Fibroblast of skin of left quadriceps (primary cell): ENCODE measurements around the gene PIGX.

Source experiments
- DNase-seq, 2 experiments: peaks; one replicate each; pipeline ENCODE4 v3.0.0-alpha.2; 2013; ENCODE audit warnings: low read depth in 2 of 2

Gene PIGX

DNA sequence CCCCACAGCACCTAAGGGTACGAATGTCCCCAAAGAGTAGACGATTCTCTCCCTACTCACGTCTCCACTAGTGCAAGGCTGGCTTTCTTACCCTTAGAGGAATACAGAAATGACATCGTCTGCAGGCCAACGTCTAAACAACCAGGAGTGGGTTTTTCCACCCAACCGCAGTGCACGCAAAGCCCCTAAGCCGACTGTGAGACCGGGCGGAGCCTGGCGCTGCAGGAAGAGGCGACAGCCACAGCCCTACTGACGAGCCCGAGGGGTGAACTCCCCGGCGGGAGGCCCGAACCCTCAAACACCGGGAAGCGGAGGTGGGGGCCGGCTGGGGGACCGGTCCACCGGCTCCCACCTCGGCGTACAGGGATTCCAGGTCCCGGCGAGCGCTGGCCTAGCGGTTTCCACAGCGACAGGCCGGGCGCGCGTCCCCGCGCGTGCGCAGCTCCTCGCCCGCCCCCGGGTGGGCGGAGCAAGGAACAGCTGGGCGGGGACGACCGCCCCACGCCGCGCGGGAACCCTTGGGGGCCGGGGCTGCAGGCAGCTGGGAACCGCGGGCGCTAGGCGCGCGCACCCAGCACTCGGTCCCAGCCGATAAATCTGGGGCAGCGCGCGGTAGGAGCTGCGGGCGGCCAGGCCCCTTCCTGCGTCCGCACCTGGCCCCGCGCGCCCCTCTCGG, at the start of gene PIGX, which contains the start of gene CEP19:
TSS of gene PIGX (plus strand) at position 540 of the 676 bp plus-strand sequence.
TSS of gene CEP19 (minus strand) at position 413 of the 676 bp plus-strand sequence. CDS start 3,593 bp downstream, outside the sequence.
- peak; percentile 59 to 64 for DNase-seq

GRCh38 chr3:196662711-196663571, 49.2 kb upstream of the PIGX start:
- DNase-seq, result peak; percentile 10 to 22

DNA sequence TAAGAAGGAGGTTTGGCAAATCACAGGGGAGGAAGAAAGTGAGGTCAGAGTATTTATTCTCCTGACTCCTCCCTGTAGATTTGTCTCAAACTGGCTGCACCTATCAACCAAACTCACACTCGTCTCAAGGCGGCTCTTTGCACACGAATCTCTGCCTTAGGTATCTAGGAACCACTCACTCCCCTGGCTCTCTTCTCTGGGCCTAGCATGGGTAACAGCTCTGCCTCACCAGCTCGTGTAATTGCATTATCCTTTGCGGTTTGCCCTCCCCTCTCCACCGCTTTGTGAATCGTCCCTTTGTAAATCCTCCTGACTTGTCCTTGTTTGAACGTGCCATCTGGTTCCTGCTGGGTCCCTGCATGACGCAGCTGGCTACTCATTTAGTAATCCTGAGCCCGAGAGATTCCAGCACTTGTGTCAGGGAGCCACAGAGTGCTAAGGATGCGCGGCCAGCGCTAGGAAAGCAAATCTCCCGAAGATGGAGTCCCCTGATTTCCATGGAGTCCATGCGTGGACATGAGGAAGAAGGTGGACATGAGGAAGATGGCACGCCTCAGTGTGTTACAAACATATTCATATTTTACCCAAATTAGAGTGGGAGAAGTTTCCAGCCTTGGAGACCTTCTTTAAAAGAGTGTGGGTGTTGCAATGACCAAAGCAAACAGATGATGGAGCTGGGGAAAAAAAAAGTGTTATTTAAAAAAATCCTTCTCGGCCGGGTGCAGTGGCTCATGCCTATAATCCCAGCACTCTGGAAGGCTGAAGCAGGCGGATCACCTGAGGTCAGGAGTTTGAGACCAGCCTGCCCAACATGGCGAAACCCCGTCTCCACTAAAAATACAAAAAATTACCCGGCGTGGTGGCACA, 45.9 kb upstream of the PIGX start:
- peak in 1 of 2 experiments; percentile 17 for DNase-seq

DNA sequence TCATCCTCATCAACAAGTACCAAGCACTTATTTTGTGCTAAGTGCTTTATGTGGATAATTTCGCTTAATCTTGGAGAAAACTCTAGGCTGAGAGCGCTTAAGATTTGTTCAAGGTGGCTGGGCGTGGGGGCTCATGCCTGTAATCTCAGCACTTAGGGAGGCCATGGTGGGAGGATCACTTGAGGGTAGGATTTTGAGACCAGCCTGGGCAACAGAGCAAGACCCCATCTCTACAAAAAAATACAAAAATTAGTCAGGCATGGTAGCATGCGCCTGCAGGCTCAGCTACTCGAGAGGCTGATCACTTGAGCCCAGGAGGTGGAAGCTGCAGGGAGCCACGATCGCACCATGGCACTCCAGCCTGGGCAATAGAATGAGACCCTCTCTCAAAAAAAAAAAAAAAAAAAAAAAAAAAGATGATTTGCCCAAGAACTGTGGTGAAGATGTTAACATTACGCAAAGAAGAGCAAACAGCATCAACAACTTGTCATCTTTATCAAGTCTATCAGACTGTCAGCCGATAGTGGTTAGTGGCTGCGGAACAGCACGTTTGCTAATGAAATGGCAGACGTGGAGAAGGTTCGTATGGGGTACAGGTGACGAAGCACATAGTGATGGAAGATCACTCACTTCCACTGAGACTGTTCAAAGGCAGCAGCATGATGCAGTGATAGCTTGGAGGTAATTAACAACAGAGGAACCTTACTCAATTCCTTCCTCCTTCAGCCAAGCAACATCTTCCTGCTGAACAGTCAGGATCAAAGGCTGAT, 44.9 kb upstream of the PIGX start:
- DNase-seq, result no peak

- DNase-seq, result no peak
Observed at GRCh38 chr3:196670339-196670738, 41.8 kb upstream of the PIGX start.

DNA sequence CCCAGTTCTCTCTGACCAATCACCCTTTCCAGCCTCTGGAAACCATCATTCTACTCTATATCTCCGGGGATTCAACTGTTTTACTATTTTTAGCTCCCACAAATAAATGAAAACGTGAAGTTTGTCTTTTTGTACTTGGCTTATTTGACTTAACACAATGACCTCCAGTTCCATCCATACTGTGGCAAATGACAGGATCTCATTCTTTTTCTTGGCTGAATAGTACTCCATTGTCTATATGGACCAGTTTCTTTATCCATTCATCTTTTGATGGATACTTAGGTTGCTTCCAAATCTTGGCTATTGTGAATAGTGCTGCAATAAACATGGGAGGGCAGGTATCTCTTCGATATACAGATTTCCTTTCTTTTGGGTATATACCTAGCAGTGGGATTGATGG, 38.5 kb upstream of the PIGX start:
- no peak for DNase-seq

- DNase-seq, result no peak
Observed at GRCh38 chr3:196677353-196677752, 34.8 kb upstream of the PIGX start.

- DNase-seq, result no peak
Observed at GRCh38 chr3:196677931-196678330, 34.2 kb upstream of the PIGX start.

DNA sequence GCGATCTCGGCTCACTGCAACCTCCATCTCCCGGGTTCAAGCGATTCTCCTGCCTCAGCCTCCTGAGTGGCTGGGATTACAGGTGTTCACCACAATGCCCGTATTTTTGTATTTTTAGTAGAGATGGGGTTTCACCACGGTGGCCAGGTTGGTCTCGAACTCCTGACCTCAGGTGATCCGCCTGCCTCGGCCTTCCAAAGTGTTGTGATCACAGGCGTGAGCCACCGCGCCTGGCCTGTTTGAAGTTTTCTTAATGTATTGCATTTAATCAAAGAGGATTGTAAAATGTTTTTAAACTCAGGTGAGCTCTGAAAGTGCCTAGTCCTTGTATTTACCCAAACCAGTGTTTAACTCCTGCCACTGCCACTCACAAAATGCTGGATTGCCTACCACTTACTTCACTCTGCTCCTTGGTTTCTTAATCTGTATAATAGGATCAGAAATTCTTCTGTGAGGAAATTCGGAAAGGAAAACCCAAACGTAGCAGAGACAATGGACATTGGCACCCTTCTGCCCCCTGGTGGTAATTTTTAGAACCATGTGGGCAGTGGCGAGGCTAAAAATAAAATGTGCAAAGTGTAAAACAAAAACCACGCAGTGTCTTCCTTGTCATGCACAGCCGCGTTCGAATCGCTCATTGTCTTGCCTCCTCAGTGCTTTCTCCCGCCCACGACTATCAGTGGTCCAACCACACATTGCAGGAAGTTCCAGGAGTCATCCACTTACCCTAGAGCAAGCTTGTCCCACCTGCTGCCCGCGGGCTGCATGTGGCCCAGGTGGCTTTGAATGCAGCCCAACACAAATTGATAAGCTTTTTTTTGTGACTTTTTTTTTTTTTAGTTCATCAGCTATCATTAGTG, 27.4 kb upstream of the PIGX start:
- peak; percentile 21 to 24 for DNase-seq

- DNase-seq, result no peak
Observed at GRCh38 chr3:196686436-196686835, 25.7 kb upstream of the PIGX start.

DNA sequence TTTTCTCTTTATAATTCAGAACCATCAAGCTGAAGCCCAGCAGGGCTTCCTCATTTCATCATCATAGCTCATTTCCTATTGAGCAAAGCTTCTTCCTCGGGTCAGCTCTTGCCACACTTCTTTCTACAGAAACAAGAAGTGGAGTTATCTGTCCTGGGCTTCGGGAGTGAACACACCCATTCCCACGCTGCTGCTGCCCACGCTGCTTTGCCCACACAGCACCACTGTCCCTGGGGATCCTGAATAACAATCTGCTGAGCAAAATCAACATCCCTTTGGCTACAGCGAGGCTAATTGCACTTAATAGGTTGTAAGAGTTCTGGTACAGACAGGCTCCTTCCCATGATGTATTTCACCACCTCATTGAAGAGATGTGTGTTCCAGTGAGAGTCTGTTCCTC, 23.8 kb upstream of the PIGX start:
- DNase-seq, result peak; percentile 26 to 31

GRCh38 chr3:196689941-196690660, 22.1 kb upstream of the PIGX start:
- no peak for DNase-seq

GRCh38 chr3:196691386-196691785, 20.8 kb upstream of the PIGX start:
- DNase-seq, result no peak

GRCh38 chr3:196694202-196694638, 18.0 kb upstream of the PIGX start:
- DNase-seq, result no peak

DNA sequence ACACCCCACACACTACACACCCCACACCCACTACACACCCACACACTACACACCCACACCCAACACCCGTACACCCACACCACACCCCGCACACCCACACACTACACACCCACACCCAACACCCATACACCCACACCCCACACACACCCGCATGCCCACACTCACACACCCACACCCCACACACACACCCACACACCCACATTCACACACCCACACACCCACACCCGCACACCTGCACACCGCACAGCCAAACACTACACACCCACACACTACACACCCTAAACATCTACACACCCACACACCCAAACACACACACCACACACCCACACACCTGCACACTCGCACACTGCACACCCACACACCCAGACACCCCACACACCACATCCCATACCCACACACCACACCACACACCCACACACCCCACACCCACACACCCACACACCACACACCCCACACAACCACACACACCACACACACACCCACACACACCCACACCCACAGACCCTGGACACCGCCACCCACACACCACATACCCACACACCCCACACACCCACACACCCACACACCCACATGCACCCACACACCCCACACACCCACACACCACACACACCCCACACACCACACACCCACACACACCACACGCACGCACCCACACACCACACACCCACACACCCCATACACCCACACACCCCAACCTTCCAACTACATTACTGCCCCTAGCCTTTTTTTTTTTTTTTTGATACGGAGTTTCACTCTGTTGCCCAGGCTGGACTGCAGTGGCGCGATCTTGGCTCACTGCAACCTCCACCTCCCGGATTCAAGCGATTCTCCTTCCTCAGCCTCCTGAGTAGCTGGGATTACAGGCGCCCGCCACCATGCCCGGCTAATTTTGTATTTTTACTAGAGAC, 17.0 kb upstream of the PIGX start:
- DNase-seq, result no peak

DNA sequence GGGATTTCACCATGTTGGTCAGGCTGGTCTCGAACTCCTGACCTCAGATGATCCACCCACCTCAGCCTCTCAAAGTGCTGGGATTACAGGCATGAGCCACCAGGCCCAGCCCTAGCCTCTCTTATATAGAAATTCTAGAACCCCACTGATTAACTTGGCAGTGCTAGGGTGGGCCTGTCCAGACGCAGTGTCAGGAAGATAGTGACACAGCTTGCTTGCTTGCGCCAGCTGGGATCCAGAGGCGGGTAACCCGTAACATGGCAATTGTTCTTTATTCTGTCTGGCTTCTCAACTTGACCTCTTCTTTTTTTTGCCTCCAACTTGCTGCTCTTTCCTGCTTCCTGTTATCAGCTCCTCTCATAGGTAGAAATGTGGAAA, 16.3 kb upstream of the PIGX start:
- no peak for DNase-seq

- no peak for DNase-seq
Observed at GRCh38 chr3:196697270-196697669, 14.9 kb upstream of the PIGX start.

- DNase-seq, result no peak
Observed at GRCh38 chr3:196699749-196700148, 12.4 kb upstream of the PIGX start.

DNA sequence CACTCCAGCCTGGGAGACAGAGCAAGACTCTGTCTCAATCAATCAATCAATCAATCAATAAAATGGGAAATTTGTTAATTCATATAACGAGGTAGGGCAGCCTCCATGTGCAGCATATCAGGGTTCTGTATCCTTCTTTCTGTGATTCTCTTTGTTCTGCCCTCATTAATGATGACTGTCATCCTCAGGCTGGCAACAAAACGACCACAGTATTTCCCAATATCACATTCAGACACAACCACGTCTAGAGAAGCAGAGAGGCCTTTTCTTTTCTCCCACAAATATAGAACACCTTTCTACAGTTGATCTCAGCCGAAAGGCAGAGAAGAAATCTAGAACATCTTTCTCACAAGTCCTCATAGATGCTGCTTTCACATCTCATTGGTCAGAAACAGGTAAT, 11.4 kb upstream of the PIGX start:
- DNase-seq, result no peak
